NCI-H146 treated with DMSO at 0.1 percent for 48 hours (cell line): ENCODE data around the gene PLCB4.
"Not testable (repeated sequence)": the region's sequence is repeated elsewhere in the genome, so short reads cannot be mapped to it uniquely, and the experiment has no call there.

Experiments used
- DNase-seq: peaks from one replicate; lab custom pipeline; 2025; ENCODE audit not compliant: unreplicated experiment; lab: John Stamatoyannopoulos, UW

PLCB4 gene

DNA sequence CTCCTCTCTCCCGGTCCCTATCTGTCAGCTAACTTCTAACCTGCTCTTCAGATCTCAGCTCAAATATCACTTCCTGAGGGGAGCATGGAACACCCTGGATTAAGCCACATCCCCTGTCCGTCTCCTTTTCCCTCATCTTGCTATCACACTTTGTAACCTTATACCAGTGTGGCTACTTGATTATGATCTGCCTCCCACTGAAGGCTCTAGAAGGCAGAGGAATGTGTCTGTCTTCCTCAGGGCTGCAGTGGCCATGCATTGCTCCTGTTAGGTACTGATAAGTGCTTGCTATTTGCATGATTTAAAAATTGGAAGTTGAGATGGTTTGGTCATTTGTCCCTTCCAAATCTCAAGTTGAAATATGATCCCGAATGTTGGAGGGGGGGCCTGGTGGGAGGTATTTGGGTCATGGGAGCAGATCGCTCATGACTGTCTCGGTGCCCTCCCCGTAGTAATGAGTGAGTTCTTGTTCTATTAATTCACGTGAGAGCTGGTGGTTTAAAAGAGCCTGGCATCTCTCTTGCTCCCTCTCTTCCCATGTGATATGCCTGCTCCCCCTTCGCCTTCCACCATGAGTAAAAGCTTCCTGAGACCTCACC lies 71.4 kb downstream of the PLCB4 start:
- DNase-seq: no peak

GRCh38 chr20:9141070-9141469 lies 72.2 kb downstream of the PLCB4 start:
- no peak for DNase-seq

- DNase-seq: no peak
These were observed 73.0 kb downstream of the PLCB4 start for GRCh38 chr20:9141921-9142320.

DNA sequence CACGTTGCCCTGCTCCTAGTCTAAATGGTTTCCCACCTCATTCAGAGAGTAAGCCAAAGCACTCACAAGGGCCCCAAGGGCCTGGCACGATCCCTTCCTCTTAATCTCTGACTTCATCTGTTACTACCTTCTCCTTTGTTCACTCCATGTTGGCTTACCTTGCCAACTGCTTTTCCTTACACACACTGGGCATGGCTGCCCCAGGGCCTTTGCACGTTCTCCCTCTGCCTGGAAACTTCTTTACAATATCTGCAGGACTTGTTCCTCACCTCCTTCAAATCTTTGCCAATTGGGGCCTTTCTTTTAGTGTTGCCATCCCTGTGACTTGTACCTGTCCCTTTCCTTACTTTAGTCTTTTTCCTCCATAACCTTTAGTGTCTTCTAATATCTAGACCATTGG lies 73.9 kb downstream of the PLCB4 start:
- DNase-seq: no peak

DNA sequence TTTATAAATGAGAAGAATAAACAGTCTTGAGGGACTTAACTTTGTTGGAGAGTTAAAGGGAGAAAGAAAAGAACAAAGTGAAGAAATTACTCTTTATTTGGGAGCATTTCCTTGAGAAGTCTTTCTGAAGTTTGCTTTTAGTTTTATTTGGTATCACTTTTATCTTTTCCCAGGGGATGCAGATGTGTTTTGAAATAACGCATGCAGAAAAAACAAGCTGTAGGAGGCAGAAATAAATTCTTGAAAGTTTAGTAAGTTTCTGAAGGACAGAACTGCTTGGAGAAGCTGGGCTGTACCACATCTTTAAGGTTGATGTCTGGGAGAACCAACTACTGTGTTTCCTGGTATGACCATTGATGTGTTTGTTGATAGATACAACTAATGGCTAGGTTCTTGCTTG lies 75.0 kb downstream of the PLCB4 start:
- no peak for DNase-seq

- DNase-seq: no peak
These were observed 75.8 kb downstream of the PLCB4 start for GRCh38 chr20:9144643-9145042.

DNA sequence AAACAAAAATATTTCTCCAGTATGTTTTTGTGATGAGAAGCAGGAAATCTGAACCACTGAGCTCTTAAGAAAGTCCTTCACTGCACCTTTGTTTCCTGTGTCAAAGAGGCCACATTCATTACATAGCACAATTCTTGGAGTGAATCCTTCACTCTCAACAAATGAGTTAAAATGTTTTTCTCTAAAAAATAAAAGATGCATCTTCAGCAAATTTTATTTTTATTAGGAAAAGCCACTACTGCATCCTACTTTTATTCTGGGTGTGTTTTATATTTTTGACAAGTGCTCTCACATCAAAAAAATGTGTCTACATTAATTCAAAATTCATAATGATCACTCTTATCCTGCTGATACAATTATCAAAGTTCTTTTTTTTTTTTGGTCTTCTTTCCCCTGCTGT lies 76.3 kb downstream of the PLCB4 start:
- no peak for DNase-seq

DNA sequence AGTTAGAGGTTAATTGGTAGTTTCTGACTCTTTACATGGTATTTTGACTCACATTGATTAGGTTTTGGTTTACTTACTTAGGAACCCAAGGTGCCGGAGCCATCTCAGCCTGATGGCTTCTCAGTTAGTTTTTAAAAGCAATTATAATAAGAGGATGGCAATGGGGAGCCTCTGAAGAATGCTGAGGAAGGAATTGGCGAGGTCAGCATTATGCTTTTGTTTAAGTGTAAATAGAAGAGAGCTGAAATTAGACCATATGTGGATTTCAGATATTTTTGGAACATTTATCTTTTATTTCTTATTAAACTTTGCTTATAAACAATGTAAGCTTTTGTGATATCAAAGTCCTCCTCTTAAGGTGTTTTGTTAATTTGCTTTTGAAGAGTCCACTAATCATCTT lies 77.8 kb downstream of the PLCB4 start:
- DNase-seq: no peak

DNA sequence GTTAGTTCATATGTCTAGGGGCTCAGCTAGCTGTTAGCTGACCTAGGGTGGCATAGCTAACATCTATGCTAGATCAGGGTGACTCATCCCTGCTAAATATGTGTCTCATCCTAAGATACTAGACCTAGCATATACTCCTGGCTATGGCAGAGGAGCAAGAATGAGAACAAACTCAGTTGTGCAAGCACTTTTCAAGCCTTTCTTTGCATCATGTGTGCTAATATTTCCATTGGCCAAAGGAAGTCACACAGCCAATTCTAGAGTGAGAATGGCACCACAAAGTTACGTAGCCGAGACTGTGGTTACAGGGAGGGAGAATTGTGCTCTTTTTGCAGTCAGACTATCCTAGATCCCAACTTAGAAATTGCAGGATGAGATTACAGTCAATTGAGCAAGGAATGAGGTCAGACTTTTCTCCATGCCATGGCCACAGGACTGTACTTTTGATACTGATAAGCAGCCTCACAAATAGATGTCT lies 78.7 kb downstream of the PLCB4 start:
- DNase-seq: no peak

DNA sequence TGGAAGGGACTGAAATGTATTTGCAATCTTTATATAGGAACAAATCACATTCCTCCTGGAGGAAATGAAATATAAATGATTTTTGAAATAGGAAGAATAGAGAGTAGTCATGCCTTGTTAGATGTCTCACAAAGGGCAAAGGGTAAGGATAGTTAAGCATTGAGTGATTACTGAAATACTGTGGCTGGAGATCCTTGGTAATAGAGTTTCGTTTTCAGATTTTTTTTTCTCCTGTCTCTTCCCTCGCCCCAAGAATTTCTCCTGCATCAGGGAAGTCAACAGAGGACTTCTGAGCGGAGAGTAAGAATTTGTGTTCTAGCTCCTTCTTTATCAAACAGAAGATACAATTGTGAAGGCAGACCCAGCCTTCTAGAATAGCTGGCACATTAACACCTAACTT lies 79.4 kb downstream of the PLCB4 start:
- DNase-seq: no peak

- no peak for DNase-seq
These were observed 80.2 kb downstream of the PLCB4 start for GRCh38 chr20:9149087-9149486.

- DNase-seq: no peak
These were observed 80.9 kb downstream of the PLCB4 start for GRCh38 chr20:9149796-9150195.

DNA sequence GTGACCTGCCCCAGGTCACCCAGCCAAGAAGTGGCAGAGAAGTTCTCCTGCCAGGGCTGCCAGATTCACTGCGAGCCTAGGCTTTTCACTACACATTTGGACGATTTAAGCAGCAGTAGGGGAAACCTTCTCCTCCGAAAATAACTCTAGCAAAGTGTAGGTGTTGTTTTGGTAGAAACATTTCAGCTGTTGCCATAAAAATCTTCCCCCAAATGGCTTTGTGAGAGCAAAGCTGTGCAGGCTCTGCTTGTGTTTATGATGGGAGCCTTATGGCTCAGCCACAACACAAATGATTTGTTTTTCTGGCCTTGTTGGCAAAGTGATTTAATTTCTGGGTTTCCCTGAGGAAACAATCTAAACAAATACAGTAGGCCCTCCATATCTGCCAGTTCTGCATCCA lies 81.8 kb downstream of the PLCB4 start:
- DNase-seq: no peak

GRCh38 chr20:9152139-9152538 lies 83.3 kb downstream of the PLCB4 start:
- DNase-seq: not testable (repeated sequence)

DNA sequence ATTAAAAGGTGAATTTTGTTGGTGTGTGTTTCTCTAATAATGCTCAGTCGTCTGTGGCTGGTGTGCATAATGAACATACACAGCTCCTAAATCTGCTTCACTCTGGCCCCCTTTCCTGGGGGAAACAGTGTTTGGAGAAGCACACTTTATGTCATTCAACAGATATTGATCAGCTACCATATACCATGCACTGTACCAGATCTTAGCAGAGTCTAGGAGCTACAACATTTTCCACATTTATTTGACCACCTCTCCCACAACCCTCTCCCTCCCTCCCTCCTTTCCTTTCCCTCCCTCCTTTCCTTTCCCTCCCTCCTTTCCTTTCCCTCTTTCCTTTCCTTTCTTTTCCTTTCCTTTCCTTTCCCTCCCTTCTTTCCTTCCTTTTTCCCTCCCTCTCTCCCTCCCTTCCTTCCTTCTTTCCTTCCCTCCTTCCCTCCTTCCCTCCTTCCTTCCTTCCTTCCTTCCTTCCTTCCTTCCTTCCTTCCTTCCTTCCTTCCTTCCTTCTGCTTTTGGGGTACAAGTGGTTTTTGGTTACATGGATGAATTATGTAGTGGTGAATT lies 85.7 kb downstream of the PLCB4 start:
- no peak for DNase-seq

GRCh38 chr20:9156529-9157280 lies 87.8 kb downstream of the PLCB4 start:
- DNase-seq: no peak

- DNase-seq: no peak
These were observed 91.4 kb downstream of the PLCB4 start for GRCh38 chr20:9160331-9160730.

GRCh38 chr20:9160757-9161156 lies 91.9 kb downstream of the PLCB4 start:
- no peak for DNase-seq

GRCh38 chr20:9161311-9161710 lies 92.4 kb downstream of the PLCB4 start:
- no peak for DNase-seq

DNA sequence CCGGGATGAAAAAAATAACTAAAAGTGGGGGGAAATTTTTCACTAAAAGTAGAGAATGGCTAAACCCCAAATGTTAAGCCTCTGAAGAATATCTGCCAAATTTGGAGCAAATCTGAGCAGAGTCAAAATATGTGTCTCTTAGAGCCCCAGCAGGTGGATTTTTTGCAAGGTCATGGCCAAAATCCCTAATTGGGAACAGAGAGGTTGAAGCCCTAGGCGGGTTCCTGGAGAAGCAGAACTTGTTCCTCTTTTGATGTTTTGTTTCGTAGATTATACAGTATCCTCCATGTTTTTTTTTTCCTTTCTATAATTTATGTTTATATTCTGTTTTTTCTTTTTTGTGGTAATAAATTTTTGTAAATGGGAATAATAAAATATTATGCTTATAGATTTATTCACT lies 94.4 kb downstream of the PLCB4 start:
- no peak for DNase-seq

DNA sequence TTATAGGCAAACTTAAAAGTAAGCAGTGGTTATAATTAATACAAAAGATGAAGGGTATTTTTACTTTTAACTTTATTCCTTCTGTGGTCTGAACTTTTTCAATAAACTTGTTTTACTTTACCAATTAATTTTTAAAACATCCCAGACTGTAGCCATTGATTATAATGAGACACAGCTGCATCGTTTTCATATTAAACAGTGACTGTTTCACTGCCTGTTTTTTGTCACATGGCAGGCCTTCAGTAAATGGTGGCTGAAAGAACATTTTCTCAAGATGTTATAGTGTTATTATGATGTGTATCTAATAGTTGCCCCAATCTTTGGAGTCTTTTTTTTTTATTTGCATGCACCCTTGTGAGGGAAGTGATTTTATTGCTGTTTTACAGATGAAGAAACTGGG lies 95.1 kb downstream of the PLCB4 start:
- DNase-seq: no peak

DNA sequence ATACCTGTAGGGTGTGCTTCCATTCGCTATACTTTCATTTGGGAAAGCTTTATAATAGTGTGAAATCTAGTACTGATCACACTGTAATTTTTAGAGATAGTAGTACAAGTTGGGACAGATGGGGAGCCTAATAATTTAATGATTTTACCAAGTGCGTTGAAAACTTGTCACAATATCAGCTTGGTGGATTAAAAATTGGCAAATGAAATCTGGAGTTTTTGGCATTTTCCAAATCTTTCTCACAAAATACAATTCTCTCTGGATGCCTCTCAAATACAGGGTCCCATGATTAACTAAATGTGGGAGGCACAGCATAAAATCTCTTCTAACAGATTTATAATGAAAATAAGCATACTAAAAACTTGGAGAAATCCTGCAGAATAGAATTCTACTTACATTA lies 96.4 kb downstream of the PLCB4 start:
- DNase-seq: no peak
